Activated naive CD4-positive, alpha-beta T cell (primary cell): ENCODE results near the gene FGF9.

Experiments used
- DNase-seq, 4 experiments: peaks; one replicate each; lab custom pipeline; 2025; lab: John Stamatoyannopoulos, UW

FGF9 gene

DNA sequence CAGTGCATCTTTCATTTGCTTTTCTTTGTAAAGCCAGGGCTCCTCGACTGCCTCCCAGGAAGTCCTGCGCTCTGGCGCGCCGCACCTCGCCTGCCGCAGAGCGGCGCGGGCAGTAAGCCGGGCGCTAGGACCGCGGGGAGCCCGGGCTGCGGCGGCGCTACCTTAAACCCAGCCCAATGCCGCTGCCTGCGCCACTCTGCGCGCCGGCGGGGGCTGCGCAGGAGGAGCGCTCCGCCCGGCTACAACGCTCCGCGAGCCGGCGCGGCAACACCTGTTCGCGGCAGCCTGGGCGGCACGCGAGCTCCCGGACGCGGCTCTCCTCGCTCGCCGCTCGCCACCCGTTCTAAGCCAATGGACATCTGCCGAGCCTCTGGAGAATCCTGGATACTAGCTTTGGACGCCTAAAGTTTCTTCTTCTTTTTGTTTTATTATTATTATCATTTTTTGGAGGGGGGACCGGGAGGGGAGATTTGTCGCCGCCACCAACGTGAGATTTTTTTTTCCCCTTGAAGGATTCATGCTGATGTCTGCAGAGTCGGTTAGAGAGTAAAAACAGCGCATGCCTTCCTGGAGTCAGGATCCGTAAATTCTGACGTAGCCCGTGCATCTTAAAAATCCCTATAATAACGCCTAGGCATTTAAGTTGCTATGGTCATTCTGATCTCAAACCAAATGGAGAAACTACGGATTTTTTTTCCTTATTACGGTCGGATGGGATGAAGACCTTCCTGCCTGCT, at the start of gene FGF9:
TSS of gene FGF9 (plus strand) at position 191 of the 737 bp plus-strand sequence. CDS start 840 bp downstream, outside the sequence.
- peak; percentile 34 to 76 (median 53) for DNase-seq

- DNase-seq, result no peak
Measured at GRCh38 chr13:21625366-21625765, 45.5 kb upstream of the FGF9 start.

DNA sequence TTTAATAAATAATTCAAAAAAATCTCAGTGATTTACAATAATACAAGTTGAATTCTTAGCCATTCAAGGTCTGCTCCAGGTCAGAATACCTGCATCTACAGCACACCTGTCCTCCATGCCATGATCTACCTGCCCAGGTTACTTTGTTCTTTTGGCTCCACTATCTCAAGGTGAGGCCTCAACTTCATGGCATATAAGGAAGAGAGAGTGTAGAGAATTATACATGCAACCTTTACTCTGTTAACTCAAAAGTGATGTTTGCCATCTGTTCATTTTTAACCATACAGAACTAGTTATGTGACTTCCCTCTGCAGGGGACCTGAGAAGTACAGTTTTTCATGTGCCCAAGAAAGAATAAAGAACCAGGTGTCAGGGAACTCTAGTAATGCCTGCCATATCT, 38.7 kb upstream of the FGF9 start:
- DNase-seq, result no peak

GRCh38 chr13:21636656-21637055, 34.2 kb upstream of the FGF9 start:
- no peak for DNase-seq

GRCh38 chr13:21637296-21637695, 33.6 kb upstream of the FGF9 start:
- peak in 1 of 4 experiments; percentile 4 for DNase-seq

- DNase-seq, result peak in 2 of 4 experiments; percentile 1 to 7
Measured at GRCh38 chr13:21638319-21639282, 32.3 kb upstream of the FGF9 start.

DNA sequence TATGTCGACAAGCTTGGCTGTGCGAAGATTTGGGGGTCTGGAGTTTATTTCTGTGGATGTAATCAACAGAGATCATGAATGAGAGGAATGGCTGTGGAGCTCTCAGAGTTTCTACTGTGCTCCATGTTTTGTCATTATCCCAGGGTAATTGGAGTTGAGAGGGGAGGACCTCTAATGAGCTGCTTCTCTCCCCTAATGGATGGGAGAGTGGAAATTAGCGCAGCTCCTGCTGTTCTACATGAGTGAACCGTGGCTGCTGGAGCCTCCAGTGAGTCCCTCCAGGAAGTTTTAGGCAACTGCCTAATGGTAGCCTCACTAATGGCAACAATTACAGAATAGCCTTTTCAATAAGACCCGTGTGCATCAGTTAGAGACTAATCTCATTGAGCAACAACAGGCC, 31.3 kb upstream of the FGF9 start:
- DNase-seq, result no peak

DNA sequence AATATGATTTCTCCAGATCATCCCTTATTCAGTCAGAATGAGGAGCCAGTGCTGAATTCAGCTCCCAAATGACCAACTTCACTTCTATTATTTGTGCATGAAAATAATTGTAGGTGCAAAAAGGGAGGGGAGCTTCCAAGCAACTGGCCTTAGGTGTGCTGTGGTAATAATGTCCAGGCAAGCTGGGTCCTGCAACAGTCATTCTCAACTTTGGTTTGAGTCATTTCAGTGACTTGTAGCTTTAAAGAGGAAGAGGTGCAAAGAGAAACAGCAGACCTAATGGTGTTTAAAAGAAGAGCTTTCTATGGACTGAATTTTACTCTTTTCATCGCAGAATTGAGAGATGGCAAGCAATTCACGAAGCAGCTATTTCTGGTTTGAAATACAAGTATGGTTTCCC, 29.2 kb upstream of the FGF9 start:
- no peak for DNase-seq

- DNase-seq, result no peak
Measured at GRCh38 chr13:21657538-21657937, 13.3 kb upstream of the FGF9 start.

DNA sequence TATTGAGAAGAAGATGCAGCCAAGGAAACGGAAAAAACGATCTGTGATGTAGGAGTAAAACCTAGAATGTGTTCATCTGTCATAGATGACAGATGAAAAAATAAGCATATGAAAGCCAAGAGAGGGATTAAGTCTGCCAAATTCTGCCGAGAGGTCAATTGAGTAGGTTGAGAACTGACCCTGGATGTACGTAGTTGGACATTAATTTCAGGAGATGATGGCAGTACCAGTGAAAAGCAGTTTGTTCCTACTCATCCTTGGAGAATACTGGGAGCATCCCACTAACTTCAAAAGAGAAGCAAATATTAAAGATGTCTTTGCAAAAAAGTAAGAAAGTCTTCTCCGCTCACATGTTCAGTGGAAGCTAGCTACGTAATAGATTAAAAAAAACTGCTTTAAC, 11.8 kb upstream of the FGF9 start:
- no peak for DNase-seq

DNA sequence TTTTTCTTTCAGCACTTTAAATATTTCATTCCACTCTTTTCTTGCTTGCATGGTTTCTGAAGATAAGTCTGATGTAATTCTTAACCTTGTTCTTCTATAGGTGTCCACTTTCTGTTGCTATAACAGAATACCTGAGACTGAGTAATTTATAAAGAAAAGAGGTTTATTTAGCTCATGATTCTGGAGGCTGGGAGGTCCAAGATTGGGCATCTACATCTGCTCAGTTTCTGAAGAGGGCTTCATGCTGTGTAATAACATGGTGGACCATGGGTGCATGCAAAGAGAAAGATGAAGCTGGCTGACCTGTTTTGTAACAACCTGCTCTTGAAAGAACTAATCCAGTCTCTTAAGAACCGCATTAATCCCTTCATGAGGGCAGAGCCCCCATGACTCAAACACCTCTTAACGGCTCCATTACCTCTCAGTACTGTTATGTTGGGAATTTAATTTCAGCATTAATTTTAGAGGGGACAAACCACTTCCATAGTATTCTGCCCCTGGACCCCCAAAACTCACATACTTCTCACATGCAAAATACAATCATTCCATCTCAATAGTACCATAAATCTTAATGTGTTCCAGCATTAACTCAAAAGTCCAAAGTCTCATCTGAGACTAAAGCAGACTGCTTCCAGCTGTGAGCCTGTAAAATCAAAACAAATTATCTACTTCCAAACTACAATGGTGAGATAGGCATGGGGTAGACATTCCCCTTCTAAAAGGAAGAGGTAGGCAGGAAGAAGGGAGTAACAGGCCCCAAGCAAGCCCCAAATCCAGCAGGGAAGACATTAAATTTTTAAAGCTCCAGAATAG, 9.6 kb upstream of the FGF9 start:
- no peak for DNase-seq

DNA sequence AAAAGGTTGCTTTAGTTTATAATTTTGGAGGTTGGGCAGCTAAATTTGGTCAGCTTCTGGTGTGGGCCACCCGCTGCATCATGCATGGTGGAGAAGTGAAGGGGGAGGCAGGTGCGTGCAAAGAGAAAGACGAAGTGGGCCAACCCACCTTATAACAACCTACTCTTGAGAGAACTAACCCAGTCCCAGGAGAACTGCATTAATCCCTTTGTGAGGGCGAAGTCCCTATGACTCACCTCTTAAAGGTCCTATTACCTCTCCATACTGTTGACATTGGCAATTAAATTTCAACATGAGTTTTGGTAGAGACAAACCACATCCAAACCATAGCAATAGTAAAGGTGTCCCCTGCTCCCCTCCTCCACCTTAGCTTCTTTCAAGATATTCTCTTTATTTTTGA, 7.7 kb upstream of the FGF9 start:
- DNase-seq, result no peak

- DNase-seq, result no peak
Measured at GRCh38 chr13:21668732-21669275, 2.1 kb upstream of the FGF9 start.

DNA sequence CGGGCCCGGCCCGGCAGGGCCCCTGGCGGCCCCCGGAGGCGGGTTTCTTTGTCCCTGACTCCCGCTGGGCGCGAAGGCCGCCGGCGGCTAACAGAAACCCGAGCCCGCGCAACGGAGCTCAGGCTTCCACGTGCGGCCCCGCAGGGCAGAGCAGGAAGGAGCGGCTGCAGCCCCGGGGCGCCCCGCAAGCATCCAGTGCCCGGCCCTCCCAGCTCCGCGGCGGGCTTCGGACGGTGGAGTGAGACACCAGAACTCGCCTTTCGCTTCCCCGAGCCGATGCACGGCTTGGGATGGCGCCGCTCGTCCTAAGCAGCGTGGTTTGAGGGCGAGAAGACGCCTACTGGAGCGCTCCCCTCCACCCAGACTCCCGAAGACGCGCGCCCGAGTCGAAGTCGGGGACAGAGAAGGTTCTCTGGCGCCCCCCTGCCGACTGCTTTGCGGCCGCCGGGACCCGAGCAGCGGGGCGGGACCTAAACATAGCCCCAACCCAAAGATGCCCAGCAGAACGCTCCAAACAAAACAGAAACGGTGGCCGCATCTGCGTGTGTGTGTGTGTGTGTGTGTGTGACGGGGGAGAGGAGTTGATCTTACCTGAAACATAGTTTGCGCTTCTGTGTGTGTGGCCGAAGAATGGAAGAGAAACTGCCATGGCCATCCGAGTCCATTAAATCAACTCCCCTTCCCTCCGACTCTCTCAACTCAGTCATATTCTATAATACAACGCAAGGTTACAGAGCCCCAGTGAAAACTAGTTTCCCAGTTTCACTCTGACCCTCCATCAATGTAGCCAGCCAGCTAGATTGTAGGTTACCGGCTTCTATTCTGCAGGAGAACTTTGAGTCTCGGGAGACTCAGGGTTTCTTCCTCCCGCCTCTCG, 629 bp upstream of the FGF9 start:
- peak; percentile 20 to 53 (median 31) for DNase-seq

GRCh38 chr13:21671620-21672286, 880 bp downstream of the FGF9 start:
- DNase-seq, result no peak

DNA sequence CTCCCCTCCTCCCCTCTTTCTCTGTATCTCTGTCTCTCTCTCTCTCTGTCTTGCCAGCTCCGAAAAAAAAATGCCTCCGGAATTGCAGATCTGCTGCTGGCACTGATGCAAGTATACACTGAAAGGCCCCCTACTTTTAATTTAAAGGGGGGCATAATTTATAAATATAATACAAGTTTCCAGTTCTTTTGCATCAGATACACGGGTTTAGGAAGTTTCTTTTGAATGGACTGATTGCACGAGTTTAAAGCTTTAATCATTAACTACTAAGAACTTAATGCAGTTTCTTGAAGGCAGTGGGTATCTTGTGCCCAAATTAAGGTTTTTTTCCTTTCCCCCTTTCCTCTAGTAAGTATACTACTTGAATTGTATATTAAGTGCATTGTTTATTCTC, 1.4 kb downstream of the FGF9 start:
- no peak for DNase-seq

DNA sequence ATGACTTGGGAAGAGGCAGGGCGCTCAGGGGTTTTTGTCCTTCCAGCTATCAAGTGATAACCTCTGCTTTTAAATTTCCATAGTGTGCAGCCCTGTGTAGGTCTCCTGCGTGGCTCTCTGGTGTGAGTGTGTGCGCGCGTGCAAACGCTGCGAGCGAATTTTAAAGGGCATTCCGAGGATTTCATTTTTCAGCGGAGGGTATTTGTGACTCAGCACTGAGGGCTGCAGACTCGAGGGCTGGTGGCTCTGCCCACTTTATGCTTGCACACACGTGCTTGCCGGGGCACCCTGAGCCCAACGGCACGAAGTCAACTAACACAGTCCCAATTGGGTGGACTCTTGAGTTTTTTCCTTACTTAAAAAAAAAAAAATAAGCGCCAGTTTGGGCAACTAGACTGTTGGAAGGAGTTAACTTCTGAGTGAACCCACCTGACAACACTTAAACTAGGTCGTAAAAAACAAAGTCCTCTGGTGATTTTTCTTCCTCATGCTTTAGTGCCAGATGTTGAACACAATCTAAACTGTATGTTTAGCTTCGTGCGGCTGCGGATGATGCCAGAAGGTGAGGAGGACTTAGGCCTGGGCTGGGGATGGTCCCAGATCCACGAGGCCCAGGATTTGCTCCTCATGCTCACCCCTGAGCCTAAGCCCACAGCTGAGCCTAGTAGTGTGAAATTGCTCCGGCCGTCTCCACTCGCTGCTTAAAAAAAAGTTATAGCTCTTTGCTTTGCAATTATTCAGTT, 2.1 kb downstream of the FGF9 start:
- no peak for DNase-seq

DNA sequence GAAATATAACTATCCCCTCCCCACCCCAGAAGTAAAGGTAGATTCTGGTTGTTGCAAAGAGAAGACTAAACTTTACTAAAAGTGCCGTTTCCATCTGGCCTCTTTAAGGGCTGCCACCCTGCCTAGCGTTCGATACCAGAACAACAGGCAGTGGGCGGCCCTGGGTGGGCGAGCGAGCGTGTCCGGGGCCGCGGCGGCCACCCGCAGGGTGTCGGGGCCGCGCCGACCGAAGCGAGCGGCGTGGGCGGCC, 2.6 kb downstream of the FGF9 start:
- peak in 2 of 4 experiments; percentile 11 to 18 for DNase-seq

GRCh38 chr13:21673789-21674489, 3.1 kb downstream of the FGF9 start:
- peak in 2 of 4 experiments; percentile 5 to 18 for DNase-seq
